HG03460 (cell line): ENCODE measurements around the gene OR13C5.
"Not testable (repeated sequence)": the region's sequence is repeated elsewhere in the genome, so short reads cannot be mapped to it uniquely, and the experiment has no call there.

Source experiments
- ATAC-seq: cut with Tn5 transposase; IDR thresholded peaks from one replicate; pipeline ENCODE4 v1.9.1; 2021; ENCODE audit not compliant: unreplicated experiment

OR13C5 gene, protein sequence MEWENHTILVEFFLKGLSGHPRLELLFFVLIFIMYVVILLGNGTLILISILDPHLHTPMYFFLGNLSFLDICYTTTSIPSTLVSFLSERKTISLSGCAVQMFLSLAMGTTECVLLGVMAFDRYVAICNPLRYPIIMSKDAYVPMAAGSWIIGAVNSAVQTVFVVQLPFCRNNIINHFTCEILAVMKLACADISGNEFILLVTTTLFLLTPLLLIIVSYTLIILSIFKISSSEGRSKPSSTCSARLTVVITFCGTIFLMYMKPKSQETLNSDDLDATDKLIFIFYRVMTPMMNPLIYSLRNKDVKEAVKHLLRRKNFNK

DNA sequence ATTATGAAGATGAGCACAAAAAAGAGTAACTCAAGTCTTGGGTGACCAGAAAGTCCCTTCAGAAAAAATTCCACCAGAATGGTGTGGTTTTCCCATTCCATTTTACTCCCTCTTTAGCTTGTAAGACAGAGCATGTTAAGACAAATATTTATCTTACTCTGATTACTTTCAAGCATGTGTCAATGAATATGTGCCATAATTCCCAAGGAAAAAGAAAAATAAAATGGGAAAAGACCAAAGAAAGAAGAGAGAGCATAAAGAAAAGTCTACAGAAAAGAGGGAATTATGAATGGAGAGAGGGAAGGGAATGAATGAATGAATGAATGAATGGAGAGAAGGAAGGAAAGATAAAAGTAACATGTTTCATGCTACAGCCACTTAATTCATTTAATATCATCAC, at the start of gene OR13C5:
Gene OR13C5 (minus strand): TSS at position 101 of the 400 bp plus-strand sequence. CDS start 0 bp downstream, at position 101.
- ATAC-seq: not testable (repeated sequence)

DNA sequence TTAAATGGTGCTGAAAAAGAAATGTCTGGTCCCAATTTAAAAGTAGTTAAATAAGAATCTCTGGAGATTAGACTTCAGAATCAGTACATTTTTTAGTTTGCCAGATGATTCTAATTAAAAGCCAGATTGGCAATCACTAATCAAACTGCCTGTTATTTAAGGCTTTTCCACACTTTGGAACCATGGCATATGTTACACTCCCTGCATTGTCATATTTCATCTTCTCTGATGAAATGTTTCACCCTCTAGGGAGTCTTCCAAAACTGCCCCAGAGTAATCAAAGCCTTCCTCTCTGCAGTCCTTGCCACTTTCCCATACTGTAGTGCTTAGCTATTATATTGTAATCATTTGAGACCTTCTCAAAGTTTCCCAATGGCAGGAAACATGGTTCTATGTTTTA, 36.2 kb upstream of the OR13C5 start:
- ATAC-seq: no peak

DNA sequence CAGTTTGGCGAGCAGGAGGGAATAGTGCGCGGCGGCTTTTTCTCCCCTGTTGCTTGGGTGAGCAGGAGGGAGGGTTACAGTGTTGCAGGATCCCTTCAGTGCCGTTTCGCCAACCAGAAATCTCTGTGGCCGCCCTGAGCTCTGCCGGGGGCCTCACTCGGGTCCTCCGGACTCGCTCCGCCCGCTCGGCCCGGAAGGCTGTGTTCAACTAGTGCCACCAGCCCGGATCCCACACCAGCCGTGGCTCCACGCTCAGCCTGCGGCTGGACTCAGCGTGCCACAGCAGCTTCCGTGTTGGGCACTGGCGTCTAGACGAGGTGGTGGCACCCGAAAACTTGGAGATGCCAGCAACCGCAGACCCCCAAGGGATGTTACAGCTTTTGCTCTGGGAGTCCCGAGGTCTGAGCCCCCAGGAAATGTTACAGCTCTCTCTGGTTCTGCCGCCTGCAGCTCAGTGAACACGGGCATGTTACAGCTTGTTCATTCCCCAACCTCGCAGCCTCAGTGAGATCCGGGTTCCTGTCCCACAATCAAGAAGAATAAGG, 34.8 kb upstream of the OR13C5 start:
- ATAC-seq: no peak

DNA sequence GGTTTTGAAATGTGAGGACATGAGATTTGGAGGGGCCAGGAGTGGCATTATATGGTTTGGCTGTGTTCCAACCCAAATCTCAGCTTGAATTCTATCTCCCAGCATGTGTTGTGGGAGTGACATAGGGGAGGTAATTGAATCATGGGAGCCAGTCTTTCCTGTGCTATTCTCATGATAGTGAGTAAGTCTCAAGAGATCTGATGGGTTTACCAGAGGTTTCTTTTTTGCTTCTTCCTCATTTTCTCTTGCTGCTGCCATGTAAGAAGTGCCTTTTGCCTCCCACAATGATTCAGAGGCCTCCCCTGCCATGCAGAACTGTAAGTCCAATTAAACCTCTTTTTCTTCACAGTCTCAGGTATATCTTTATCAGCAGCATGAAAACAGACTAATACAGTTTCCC, 26.8 kb upstream of the OR13C5 start:
- ATAC-seq: not testable (repeated sequence)

DNA sequence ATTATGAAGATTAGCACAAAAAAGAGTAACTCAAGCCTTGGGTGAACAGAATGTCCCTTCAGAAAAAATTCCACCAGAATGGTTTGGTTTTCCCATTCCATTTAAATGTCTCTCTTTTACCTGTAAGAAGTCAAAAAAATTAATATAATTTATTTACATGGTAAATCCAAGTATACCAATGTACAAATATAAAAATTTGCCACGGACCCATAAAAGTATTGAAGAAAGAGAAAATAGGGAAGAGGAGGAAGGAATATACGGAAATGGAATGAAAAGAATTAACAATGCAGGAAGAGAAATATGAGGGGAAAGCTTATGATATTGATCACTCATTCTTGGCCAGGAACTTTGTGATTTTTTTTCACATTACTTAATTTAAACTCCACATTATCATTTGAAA, 18.9 kb upstream of the OR13C5 start, which contains the start of gene OR13C9:
Gene OR13C9 (minus strand): TSS at position 101 of the 400 bp plus-strand sequence. CDS start 0 bp downstream, at position 101.
- ATAC-seq: no peak

DNA sequence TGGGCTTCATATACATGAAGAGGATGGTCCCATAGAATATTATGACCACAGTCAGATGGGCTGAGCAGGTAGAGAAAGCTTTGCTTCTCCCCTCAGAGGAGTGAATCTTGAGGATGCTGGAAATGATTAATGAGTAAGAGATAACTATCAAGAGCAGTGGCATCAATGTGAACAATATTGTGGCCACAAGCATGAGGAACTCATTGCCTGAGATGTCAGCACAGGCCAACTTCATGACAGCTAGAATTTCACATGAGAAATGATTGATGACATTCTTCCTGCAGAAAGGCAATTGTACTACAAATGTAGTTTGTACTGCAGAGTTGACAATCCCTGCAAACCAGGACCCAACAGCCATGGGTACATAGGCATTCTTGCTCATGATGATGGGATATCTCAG, 18.2 kb upstream of the OR13C5 start:
- no peak for ATAC-seq

DNA sequence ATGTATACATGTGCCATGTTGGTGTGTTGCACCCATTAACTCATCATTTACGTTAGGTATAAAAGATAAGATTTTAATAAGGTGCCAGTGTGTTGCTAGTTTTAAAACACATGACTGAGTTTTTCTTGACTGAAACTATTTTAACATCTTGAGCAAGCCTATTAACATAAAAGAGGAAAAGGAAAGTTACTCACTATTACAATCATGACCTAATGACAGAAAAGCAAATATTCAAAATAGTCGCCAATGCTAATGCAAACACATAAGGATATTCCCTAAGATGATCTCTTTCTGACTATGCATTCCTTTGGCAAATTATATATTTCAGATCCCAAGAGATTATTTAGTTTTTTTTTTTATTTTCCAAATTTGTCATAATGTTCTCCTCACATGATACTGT, 12.0 kb upstream of the OR13C5 start:
- ATAC-seq: no peak

DNA sequence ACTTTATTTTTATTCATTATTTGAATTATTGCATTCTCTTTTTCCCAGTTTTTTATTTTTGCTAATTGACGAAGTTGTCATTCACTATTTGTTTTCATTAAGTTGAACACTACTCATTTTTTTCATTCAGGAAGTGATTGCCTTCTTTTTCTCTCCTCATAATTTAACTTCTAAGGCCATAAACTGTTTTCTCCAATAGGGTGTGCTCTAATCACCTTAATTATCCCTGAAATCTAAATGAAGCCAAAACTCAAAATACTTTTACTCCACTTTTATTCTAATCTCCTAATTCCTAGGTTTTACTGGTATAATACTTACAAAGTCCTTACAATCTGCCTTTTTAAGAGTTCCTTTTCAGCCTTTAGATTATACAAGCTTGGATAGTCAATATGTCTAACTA, 9.1 kb upstream of the OR13C5 start:
- ATAC-seq: no peak

DNA sequence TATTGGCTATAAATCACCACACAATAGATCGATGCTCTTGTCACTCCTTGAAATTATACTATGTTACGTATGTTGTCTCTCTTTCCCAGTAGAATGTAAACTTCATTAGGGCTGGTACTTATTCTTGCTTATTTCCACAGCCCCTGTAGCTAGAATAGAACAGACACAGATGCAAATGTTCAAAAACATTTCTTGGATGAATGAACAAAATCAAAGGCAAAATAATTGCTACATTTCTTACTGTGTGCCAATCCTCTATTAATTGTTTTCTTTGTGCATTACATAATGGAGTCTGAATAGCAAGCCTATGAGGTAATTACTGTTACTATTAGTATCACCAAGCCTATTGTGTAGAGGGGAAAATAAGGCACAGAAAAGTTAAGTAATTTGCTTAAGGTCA, 6.9 kb upstream of the OR13C5 start:
- no peak for ATAC-seq

DNA sequence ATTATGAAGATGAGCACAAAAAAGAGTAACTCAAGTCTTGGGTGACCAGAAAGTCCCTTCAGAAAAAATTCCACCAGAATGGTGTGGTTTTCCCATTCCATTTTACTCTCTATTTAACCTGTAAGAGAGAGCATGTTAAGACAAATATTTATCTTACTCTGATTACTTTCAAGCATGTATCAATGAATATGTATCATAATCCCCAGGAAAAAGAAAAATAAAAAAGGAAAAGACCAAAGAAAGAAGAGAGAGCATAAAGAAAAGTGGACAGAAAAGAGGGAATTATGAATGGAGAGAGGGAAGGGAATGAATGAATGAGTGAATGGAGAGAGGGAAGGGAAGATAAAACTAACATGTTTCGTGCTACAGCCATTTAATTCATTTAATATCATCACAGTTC, 6.3 kb upstream of the OR13C5 start, which contains the start of gene OR13C2:
Gene OR13C2 (minus strand): TSS at position 101 of the 400 bp plus-strand sequence. CDS start 0 bp downstream, at position 101.
- ATAC-seq: not testable (repeated sequence)

DNA sequence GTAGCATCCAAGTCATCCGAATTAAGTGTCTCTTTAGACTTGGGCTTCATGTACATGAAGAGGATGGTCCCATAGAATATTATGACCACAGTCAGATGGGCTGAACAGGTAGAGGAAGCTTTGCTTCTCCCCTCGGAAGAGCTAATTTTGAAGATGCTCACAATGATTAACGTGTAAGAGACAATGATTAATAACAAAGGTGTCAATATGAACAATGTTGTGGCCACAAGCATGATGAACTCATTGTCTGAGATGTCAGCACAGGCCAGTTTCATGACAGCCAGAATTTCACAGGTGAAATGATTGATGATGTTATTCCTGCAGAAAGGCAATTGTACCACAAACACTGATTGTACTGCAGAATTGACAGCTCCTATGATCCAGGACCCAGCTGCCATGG, 5.6 kb upstream of the OR13C5 start:
- no peak for ATAC-seq

DNA sequence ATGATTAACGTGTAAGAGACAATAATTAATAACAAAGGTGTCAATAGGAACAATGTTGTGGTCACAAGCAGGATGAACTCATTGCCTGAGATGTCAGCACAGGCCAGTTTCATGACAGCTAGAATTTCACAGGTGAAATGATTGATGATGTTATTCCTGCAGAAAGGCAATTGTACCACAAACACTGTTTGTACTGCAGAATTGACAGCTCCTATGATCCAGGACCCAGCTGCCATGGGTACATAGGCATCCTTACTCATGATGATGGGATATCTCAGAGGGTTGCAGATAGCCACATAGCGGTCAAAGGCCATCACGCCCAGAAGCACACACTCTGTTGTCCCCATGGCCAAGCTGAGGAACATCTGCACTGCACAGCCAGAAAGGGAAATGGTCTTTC, 464 bp downstream of the OR13C5 start:
- not testable (repeated sequence) for ATAC-seq

DNA sequence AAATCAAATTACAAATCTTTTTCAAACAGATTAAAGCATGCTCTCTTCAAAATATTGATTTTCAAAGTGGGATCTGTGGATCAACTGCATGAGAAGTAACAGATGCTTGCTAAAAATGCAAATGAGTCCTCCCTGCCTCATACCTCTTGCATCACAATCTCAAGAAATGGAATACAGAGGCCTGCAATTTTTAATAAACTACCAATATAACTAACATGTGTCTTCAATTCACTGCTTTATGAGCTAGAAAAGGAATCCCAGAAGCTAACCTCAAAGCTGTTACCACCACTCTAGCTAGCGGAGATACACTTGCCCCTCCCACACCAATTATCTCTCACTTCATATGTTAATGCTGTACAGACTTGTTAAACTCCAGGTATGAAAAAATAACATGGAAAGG, 9.6 kb downstream of the OR13C5 start:
- no peak for ATAC-seq

DNA sequence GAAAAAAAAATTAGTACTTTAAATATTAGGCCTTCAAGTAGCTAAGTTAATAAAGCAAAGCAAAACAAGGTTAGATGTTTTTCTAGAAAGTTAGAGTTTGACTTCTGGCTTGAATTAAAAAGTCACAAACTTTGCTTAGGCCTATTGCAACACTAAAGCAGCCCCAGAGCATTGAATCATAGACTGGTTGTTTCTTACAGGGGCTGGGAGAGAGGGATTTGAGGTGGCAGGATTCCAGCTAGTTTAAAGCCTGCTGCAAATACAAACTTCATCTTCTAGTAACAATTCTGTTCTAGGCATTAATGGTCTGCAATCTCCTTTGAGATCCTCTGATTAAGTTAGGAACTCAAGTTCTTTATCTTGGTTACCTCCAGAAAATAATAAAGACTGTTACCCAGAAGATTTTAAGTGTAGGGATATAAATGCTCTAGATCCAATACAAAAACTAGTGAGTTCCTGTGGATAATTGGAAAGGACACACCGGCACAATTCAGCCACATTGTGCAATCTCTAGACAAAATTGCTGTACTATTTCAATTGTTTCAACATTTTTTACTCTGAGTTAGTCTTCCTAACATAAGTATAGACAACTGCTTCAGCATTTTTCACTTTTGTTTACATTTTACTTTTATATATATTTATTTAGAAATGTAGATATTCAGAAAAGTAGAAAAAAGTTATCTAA, 12.6 kb downstream of the OR13C5 start:
- no peak for ATAC-seq

DNA sequence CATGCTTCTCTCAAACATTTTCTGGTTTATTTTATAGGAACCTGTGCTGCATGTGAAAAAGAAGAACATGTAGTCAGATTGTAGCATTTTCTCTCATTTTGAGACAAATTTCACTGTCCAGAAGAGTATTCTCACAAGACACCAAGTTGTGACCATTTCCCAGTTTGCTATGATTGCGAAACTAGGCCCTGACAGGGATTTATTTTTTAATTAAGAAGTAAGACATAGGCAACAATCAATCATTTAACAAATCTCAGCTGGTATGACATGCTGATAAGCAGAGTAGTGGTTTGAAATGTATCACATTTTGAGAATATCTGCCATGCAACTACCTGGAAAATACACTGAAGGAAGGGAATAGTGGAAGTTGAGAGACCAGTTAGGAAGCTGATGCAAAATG, 18.7 kb downstream of the OR13C5 start:
- ATAC-seq: no peak

DNA sequence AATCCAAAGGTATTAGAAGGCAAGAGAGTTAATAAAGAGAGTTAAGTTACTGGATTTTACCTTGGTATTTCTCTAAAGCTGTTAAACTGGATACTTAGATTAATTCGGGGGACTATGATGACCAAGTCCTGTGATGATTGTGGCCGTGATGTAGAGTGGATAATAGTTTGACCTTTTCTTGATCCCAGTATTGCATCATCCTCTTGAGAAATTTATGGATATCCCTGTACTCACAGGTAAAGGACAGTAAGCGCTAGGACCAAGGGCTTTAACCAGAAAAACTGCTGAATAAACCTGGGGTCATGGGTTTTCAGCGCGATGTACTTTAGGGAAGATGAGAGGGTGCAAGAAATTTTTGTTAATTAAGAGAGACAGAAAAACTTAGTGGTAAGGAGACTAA, 21.9 kb downstream of the OR13C5 start:
- no peak for ATAC-seq

DNA sequence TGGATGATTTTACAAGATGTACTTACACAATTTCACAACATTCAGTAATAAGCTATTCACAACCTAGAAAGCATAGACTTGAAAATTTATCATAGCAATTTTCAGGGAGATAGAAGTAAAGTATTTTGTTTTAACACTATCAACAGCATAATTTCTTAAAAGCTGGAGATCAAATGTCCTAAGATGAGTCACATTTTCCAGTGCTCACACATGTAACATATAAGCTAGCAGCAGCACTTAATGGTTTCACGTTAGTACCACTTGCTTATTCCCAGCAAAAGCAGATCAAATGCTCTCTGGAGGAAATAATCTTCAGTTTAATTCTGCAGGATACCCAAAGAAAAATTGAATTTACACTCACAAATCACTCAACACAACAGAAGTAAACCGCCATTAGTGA, 23.8 kb downstream of the OR13C5 start:
- no peak for ATAC-seq

DNA sequence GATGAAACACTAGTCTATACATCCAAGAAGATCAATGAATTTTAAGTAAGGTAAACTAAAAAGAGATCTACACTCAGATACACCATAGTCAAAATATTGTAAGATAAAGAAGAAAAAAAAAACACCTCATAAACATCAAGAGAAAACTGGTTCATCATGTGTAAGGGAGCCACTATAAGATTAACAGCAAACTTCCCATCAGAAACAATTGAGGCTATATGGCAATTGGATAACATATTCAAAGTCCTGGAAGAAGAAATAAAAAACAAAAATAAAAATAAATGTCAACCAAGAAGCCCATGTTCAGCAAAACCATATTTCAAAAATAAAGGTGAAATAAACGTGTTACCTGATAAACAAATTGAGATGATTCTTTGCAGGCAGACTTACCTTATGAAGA, 26.6 kb downstream of the OR13C5 start:
- ATAC-seq: no peak

DNA sequence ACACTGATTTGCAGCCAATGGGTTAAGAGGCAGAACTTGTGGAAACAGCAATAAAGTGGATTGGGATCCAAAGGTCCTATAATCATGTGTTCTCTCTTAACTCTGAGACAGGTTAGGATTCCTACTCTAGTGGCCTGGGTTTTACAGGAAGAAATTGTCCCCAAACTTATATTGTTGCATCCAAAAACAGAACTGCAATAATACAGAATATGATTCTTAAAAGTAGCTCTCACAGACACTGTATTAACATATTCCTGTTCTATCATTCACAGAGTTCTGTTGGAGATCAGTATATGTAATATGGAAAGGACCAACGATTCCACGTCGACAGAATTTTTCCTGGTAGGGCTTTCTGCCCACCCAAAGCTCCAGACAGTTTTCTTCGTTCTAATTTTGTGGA, 30.3 kb downstream of the OR13C5 start, which contains the start of gene OR13C8:
Gene OR13C8 (plus strand): TSS at position 301 of the 400 bp plus-strand sequence. CDS start 0 bp downstream, at position 301.
- ATAC-seq: no peak

DNA sequence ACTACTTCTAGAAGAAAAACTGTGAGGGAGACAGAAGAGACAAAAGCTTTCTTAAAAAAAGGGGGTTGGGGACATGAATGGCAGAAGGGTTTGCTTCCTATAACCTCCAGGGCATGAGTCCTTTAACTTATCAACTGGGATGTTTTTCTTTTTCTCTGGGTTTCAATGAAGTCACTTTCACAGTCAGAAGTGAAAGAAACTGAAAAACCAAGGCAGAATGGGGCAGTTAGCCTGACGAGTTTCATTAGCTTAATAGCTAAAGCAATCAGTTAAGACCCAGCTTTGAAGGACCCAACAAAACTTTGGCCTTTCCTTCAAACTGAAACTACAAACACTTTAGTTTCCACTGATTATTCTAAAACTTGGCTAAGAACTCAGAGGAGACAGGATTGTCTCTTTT, 34.9 kb downstream of the OR13C5 start:
- ATAC-seq: no peak

DNA sequence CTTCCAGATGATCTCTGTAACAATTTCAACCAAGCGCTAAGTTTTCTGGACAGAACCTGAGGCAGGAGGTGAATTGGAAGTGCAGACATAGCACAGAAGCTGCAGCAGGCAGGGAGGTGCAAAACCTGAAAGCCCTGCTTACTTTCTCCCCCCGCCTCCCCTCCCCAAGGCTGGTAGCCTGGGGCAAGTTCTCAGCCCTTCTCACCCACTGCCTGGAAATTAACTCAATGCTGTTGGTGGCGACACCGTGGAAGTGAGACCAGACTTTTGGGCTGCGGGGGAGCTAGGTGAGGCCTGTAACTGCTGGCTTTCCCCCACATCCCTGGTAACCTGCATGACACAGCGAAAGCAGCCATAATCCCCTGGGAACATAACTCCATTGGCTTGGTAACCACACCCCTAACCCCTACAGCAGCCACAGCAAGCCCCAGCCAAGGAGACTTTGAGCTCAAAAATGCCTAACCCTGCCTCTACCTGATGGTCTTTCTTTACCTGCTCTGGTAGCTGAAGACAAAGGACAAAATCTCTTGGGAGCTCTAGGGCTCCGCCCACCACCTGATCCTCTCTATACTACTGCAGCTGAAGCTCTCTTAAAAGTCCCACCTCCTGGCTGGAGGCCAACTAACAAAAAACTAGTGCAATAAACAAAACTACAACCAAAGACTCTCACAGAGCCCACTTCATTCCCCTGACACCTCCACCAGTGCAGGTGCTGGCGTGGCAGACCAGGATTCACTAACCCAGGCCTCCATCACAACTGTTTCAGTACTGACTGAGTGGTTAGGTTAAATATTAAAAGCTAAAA, 42.2 kb downstream of the OR13C5 start:
- no peak for ATAC-seq
